Left lung (tissue), 10 donors: ENCODE results near the gene SNAP29. TPM values are rescaled to one million over a fixed set of nuclear protein-coding genes. Genes with fewer than 3 reads are reported as not detected.
"Not testable (repeated sequence)": the region's sequence is repeated elsewhere in the genome, so short reads cannot be mapped to it uniquely, and the experiment has no call there.

ENCODE experiments used
- ATAC-seq: fragments of 200-7000 bp; cut with Tn5 transposase; one replicate; pipeline ENCODE4 v1.9.1; 2020; ENCODE audit warnings: moderate library complexity
- DNase-seq, 4 donors: peaks; one replicate each; pipeline ENCODE4 v3.0.0-alpha.2; 2013 to 2020
- H3K27ac ChIP-seq, 2 donors: fragments of 200-600 bp; sonication (generic) in 1 of 2; one replicate each; pipeline versions ENCODE4 v1.5.0 to v1.8.0; 2020 to 2021
- H3K27me3 ChIP-seq, 2 donors: fragments of 200-600 bp; sonication (generic) in 1 of 2; one replicate each; pipeline versions ENCODE4 v1.5.0 to v1.8.0; 2020 to 2021
- H3K36me3 ChIP-seq, 2 donors: fragments of 200-600 bp; sonication (generic) in 1 of 2; one replicate each; pipeline versions ENCODE4 v1.5.0 to v1.8.0; 2020 to 2021
- H3K4me1 ChIP-seq, 2 donors: fragments of 200-600 bp; one replicate each; pipeline ENCODE4 v1.8.0; 2021
- H3K4me3 ChIP-seq, 2 donors: fragments of 200-600 bp; sonication (generic) in 1 of 2; one replicate each; pipeline versions ENCODE4 v1.5.0 to v1.8.0; 2020 to 2021; ENCODE audit warnings: mild to moderate bottlenecking in 1 of 2
- H3K9me3 ChIP-seq, 2 donors: fragments of 200-600 bp; sonication (generic) in 1 of 2; one replicate each; pipeline versions ENCODE4 v1.5.0 to v1.8.0; 2020 to 2021
- intact Hi-C, 2 donors: fragments of 100-400 bp; cut with DNase I; formaldehyde crosslinking; loops; one replicate each; pipeline versions ENCODE4 v1.11.2 to v1.14.2; 2022
- polyA plus RNA-seq, 6 donors: library from polyadenylated mRNA; unstranded; fragments of 120-200 nt; gene quantifications; one replicate each; pipeline ENCODE4 v1.2.1, GENCODE V29; 2013; ENCODE audit not compliant: insufficient read length in 6 of 6
- total RNA-seq, 2 donors: library from RNA; stranded (reverse); fragmentation: NEBNext Ultra II Directional; extraction: Animal tissue kit (Norgen Biotek cat#: 25700); gene quantifications; one replicate each; pipeline ENCODE4 v1.2.1, GENCODE V29; 2021
- TF ChIP-seq, protein P1 (sequence below), 2 donors: fragments of 200-600 bp; sonication (generic) in 1 of 2; IDR thresholded peaks; one replicate each; pipeline versions ENCODE4 v1.5.0 to v1.8.0; 2021; ENCODE audit warnings: antibody characterized with exemption in 2 of 2
- donor health status: DM: no; HTN: yes; CAD: no.
- donor health status: DM: no; HTN: no; CAD: no.

SNAP29 gene
- total and polyA plus RNA-seq, 8 donors: 25.4 to 33.2 (median 29.7) TPM

DNA sequence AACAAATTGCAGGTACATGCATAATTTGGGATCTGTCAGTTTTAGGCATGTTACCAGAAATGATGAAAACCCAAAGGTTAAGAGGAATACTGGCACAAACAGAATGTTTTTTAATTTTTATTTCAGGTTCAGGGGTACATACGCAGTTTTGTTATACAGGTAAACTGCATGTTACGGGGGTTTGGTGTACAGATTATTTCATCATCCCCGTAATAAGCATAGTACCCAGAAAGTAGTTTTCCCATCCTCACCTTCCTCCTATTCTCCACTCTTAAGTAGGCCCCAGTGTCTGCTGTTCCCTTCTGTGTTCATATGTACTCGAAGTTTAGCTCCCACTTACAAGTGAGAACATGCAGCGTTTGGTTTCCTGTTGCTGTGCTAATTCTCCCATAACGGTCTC, 33.2 kb upstream of the SNAP29 start:
- ATAC-seq: no peak
- TF ChIP-seq, protein P1, sequence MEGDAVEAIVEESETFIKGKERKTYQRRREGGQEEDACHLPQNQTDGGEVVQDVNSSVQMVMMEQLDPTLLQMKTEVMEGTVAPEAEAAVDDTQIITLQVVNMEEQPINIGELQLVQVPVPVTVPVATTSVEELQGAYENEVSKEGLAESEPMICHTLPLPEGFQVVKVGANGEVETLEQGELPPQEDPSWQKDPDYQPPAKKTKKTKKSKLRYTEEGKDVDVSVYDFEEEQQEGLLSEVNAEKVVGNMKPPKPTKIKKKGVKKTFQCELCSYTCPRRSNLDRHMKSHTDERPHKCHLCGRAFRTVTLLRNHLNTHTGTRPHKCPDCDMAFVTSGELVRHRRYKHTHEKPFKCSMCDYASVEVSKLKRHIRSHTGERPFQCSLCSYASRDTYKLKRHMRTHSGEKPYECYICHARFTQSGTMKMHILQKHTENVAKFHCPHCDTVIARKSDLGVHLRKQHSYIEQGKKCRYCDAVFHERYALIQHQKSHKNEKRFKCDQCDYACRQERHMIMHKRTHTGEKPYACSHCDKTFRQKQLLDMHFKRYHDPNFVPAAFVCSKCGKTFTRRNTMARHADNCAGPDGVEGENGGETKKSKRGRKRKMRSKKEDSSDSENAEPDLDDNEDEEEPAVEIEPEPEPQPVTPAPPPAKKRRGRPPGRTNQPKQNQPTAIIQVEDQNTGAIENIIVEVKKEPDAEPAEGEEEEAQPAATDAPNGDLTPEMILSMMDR (IDR thresholded peaks at IDR 0.05): no peak
- DNase-seq: no peak
- no peaks in the 10 kb centered on the region for H3K4me1 ChIP-seq
- no peaks in the 10 kb centered on the region for H3K27me3 ChIP-seq
- H3K36me3 ChIP-seq: peaks cover 3 to 79% of the 10 kb centered on the region in 2 donors
- no peaks in the 10 kb centered on the region for H3K9me3 ChIP-seq
- intact Hi-C loops: no loop called here
- H3K27ac ChIP-seq: no peak overlapping the region
- no peak overlapping the region for H3K4me3 ChIP-seq

DNA sequence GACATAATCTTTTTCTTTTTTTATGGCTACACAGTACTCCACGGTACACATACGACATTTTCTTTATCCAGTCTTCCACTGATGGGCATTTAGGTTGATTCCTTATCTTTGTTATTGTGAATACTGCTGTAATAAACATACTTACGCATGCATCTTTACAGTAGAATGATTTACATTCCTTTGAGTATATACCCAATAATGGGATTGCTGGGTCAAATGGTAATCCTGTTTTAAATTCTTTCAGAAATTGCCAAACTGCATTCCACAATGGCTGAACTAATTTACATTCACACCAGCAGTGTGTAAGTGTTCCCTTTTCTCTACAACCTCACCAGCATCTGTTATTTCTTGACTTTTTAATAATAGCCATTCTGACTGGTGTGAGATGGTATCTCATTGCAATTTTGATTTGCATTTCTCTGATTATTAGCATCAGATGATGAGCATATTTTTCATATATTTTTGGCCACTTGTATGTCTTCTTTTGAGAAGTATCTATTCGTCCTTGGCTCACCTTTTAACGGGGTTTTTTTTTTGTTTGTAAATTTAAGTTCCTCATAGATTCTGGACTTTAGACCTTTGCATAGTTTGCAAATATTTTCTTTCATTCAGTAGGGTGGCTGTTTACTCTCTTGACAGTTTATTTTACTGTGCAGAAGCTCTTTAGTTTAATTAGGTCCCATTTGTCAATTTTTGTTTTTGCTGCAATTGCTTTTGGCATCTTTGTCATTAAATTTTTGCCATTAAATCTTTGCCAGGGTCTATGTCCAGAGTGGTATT, 32.2 kb upstream of the SNAP29 start:
- H3K9me3 ChIP-seq, H3K27me3 ChIP-seq, intact Hi-C loops, ATAC-seq, DNase-seq, H3K4me1 ChIP-seq, H3K4me3 ChIP-seq, H3K27ac ChIP-seq: not testable (repeated sequence)
- H3K36me3 ChIP-seq: peaks cover 3 to 79% of the 10 kb centered on the region in 2 donors

DNA sequence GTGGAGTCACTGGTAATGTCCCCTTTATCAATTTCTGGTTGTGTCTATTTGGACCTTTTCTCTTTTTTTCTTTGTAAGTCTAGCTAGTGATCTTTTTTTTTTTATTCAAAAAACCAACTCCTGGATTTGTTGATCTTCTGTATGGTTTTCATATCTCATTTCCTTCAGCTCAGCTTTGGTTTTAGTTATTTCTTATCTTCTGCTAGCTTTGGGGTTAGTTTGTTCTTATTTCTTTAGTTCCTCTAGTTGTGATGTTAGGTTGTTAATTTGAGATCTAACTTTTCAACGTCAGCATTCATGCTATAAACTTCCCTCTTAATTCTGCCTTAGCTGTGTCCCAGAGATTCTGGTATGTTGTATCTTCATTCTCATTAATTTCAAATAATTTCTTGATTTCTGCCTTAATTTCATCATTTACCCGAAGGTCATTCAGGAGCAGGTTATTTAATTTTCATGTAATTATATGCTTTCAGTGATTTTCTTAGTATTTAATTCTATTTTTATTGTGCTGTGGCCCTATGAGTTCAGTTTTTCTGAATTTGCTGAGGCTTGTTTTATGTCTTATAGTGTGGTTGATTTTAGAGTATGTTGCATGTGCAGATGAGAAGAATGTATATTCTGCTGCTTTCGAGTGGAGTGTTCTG, 29.2 kb upstream of the SNAP29 start:
- intact Hi-C loops: no loop called here
- no peaks in the 10 kb centered on the region for H3K4me1 ChIP-seq
- H3K9me3 ChIP-seq: no peaks in the 10 kb centered on the region
- TF ChIP-seq, protein P1 (IDR thresholded peaks at IDR 0.05): no peak
- peaks cover 3 to 82% of the 10 kb centered on the region in 2 donors for H3K36me3 ChIP-seq
- no peak overlapping the region for H3K27ac ChIP-seq
- no peak overlapping the region for H3K4me3 ChIP-seq
- H3K27me3 ChIP-seq: no peaks in the 10 kb centered on the region
- ATAC-seq: no peak
- no peak for DNase-seq

DNA sequence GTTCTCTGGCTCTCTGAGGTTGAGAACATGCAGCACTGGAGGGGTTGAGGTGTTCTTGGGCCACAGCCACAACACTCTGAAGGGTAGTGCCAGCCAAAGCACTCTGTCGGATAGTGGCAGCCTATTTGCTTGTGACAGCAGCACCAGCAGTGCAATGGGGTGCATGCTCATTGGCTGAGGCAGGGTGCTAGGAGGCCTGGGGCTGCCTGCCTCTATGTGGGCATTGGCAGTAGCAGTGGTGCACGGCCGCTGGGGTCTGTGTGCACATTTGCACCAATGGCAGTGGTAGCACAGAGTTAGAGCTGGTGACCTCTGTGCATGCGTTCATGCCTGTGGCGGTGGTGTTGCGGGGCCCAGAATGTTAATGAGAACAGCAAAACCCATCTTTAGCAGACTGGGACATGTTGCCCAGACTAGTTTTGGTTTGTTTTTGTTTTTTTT, 25.6 kb upstream of the SNAP29 start:
- DNase-seq: no peak
- H3K27ac ChIP-seq: no peak overlapping the region
- no peaks in the 10 kb centered on the region for H3K9me3 ChIP-seq

DNA sequence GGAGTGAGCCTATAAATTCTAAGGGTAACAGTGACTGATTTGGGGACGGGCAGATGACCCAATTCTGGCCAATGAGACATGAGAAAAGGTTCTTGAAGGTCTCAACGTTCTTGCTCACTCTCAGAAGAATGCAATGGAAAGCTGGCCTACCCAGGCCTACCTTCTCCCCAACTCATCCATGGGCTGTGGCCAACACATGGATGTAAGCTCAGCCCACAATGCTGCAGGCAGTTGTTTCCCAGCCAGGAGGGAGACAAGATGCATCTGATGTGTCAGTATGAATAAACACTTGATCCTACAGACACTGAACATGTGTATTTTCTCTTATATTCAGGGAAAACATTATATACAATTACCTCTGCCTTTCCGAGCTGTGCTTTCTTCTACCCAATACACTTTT, 24.6 kb upstream of the SNAP29 start:
- ATAC-seq (no peak), DNase-seq (no peak)
- Histone ChIP-seq H3K27me3 (no peaks in the 10 kb centered on the region), H3K27ac (no peak overlapping the region), H3K4me1 (peaks cover 0 to 7% of the 10 kb centered on the region in 2 donors), H3K9me3 (no peaks in the 10 kb centered on the region), H3K4me3 (no peak overlapping the region), H3K36me3 (peaks cover 0 to 56% of the 10 kb centered on the region in 2 donors)
- intact Hi-C loops: no loop called here
- TF ChIP-seq, protein P1 (IDR thresholded peaks at IDR 0.05): no peak

More for the DNA sequence above, 25.6 kb upstream of the SNAP29 start:
- Histone ChIP-seq H3K36me3 (peaks cover 0 to 66% of the 10 kb centered on the region in 2 donors), H3K4me1 (peaks cover 0 to 7% of the 10 kb centered on the region in 2 donors), H3K27me3 (no peaks in the 10 kb centered on the region), H3K4me3 (no peak overlapping the region)
- TF ChIP-seq, protein P1 (IDR thresholded peaks at IDR 0.05): no peak
- intact Hi-C loops: no loop called here
- no peak for ATAC-seq
